ENCODE results near the gene LYPD5. TPM values are rescaled to one million over a fixed set of nuclear protein-coding genes. Genes with fewer than 3 reads are reported as not detected.
"Not testable (repeated sequence)": the region's sequence is repeated elsewhere in the genome, so short reads cannot be mapped to it uniquely, and the experiment has no call there.

Gene LYPD5
- total RNA-seq, 2 experiments from 2014 or later, result 0.51 to 0.61 TPM

DNA sequence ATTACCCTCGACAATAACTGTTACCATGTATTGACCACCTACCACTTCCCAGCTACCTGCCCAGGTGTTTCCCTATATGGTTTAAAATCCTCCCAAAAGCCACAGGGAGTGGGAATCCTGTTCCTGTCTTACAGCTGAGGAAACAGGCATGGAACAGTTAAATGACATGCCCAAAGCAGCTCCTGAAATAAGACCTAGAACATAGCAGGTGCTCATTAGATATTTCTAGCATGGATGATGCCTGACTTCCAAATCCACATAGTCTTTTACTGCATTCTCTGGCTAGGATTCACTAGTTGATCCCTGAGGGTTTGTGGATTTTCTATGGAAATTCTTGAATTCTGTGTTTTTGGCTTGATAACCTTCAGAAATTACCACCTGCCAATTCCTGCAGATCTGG lies 34.4 kb downstream of the LYPD5 start:
- ChIA-PET POLR2A (interaction anchor here (0.7 to 11.4 kb wide), 3 partner anchors 11 to 21 kb away, joined by 3 to 147 read pairs (median 137); partner anchors contain the start of genes KCNN4 and SMG9), CTCF (interaction anchor here (1.2 to 5.0 kb wide), 5 partner anchors 11 to 33 kb away, joined by 3 to 122 read pairs (median 17); partner anchors contain the start of genes KCNN4 and SMG9)
- no peak for TF ChIP-seq CTCF (IDR thresholded peaks at IDR 0.05)
- H3K27ac Mint-ChIP-seq, result peak overlapping the region; percentile 95
- intact Hi-C loops (cut with micrococcal nuclease), result no loop called here
- no peak for ATAC-seq
- H3K4me3 Mint-ChIP-seq, result no peak overlapping the region
- H3K27me3 Mint-ChIP-seq, result no peaks in the 10 kb centered on the region
- H3K36me3 Mint-ChIP-seq (ENCODE audit: low read depth), result peaks cover 68% of the 10 kb centered on the region
- H3K4me1 Mint-ChIP-seq (ENCODE audit: low read depth), result peaks cover 58% of the 10 kb centered on the region
- H3K9me3 Mint-ChIP-seq, result no peaks in the 10 kb centered on the region
- DNase-seq, result no peak

- CTCF ChIA-PET, result interaction anchor here (0.8 to 5.0 kb wide), 6 partner anchors 11 to 42 kb away, joined by 3 to 122 read pairs (median 16); partner anchors contain the start of genes KCNN4 and SMG9
- DNase-seq (no peak), ATAC-seq (no peak)
- Mint-ChIP-seq H3K4me3 (no peak overlapping the region), H3K27me3 (no peaks in the 10 kb centered on the region), H3K36me3 (ENCODE audit: low read depth) (peaks cover 63% of the 10 kb centered on the region), H3K27ac (peak overlapping the region; percentile 95), H3K9me3 (no peaks in the 10 kb centered on the region), H3K4me1 (ENCODE audit: low read depth) (peaks cover 63% of the 10 kb centered on the region)
- POLR2A ChIA-PET, result interaction anchor here (1.1 to 11.4 kb wide), 3 partner anchors 11 to 22 kb away, joined by 5 to 147 read pairs (median 137); partner anchors contain the start of genes KCNN4 and SMG9
- TF ChIP-seq CTCF (IDR thresholded peaks at IDR 0.05), result no peak
- intact Hi-C loops (cut with micrococcal nuclease), result no loop called here
Measured at GRCh38 chr19:43767316-43767715, 34.9 kb downstream of the LYPD5 start.

- Mint-ChIP-seq H3K9me3 (no peaks in the 10 kb centered on the region), H3K27me3 (no peaks in the 10 kb centered on the region), H3K36me3 (ENCODE audit: low read depth) (peaks cover 58% of the 10 kb centered on the region), H3K27ac (peak overlapping the region; percentile 95), H3K4me3 (peak overlapping the region; percentile 43), H3K4me1 (ENCODE audit: low read depth) (peaks cover 66% of the 10 kb centered on the region)
- ChIA-PET POLR2A (interaction anchor here (0.6 to 11.4 kb wide), 5 partner anchors 12 to 1709 kb away, joined by 3 to 147 read pairs (median 5); partner anchors contain the start of genes KCNN4 and SMG9), CTCF (interaction anchor here (0.8 to 5.0 kb wide), 13 partner anchors 12 to 98 kb away, joined by 3 to 122 read pairs (median 4); partner anchors contain the start of genes KCNN4, PLAUR and SMG9)
- intact Hi-C loops (cut with micrococcal nuclease), result no loop called here
- DNase-seq (no peak), ATAC-seq (no peak)
- TF ChIP-seq CTCF (IDR thresholded peaks at IDR 0.05), result no peak
Measured at GRCh38 chr19:43766755-43767043, 35.5 kb downstream of the LYPD5 start.

GRCh38 chr19:43765109-43765876 lies 37.0 kb downstream of the LYPD5 start:
- peaks cover 54% of the 10 kb centered on the region for H3K36me3 Mint-ChIP-seq (ENCODE audit: low read depth)
- ATAC-seq, result peak; percentile 83

GRCh38 chr19:43764684-43765083 lies 37.6 kb downstream of the LYPD5 start:
- H3K27me3 Mint-ChIP-seq, DNase-seq, ATAC-seq, H3K9me3 Mint-ChIP-seq: not testable (repeated sequence)
- ChIA-PET POLR2A (interaction anchor here (1.2 to 11.4 kb wide), 6 partner anchors 10 to 96 kb away, joined by 3 to 147 read pairs (median 5); partner anchors contain the start of genes KCNN4 and SMG9), CTCF (interaction anchor here (1.0 to 5.0 kb wide), 6 partner anchors 10 to 170 kb away, joined by 5 to 122 read pairs (median 22); partner anchors contain the start of genes KCNN4, PLAUR and SMG9)
- Mint-ChIP-seq H3K4me1 (ENCODE audit: low read depth) (peaks cover 67% of the 10 kb centered on the region), H3K27ac (peak overlapping the region; percentile 95), H3K4me3 (peak overlapping the region; percentile 43), H3K36me3 (ENCODE audit: low read depth) (peaks cover 49% of the 10 kb centered on the region)
- intact Hi-C loops (cut with micrococcal nuclease), result loop anchor here (2.0 kb wide), 1 partner anchor 16 kb away; the partner anchor contains the start of gene KCNN4

More at GRCh38 chr19:43765109-43765876, 37.0 kb downstream of the LYPD5 start:
- ChIA-PET CTCF (interaction anchor here (1.0 to 5.0 kb wide), 11 partner anchors 10 to 170 kb away, joined by 3 to 122 read pairs (median 6); partner anchors contain the start of genes KCNN4, PLAUR, SMG9 and ZNF283), POLR2A (interaction anchor here (1.2 to 11.4 kb wide), 6 partner anchors 11 to 97 kb away, joined by 3 to 147 read pairs (median 5); partner anchors contain the start of genes KCNN4 and SMG9)
- peak; percentile 95 for DNase-seq
- no peak for TF ChIP-seq CTCF (IDR thresholded peaks at IDR 0.05)
- H3K4me3 Mint-ChIP-seq, result peak overlapping the region; percentile 43
- H3K27ac Mint-ChIP-seq, result peak overlapping the region; percentile 95
- H3K27me3 Mint-ChIP-seq, result no peaks in the 10 kb centered on the region
- peaks cover 66% of the 10 kb centered on the region for H3K4me1 Mint-ChIP-seq (ENCODE audit: low read depth)
- H3K9me3 Mint-ChIP-seq, result no peaks in the 10 kb centered on the region
- intact Hi-C loops (cut with micrococcal nuclease), result loop anchor here (2.0 kb wide), 1 partner anchor 16 kb away; the partner anchor contains the start of gene KCNN4

Measured in activated CD8-positive, alpha-beta T cell treated with anti-CD3 and anti-CD28 coated beads for 36 hours (primary cell).